SU-DHL-6 (cell line): ENCODE data around the gene IFIH1.

Experiments used
- CTCF ChIP-seq: fragments of 200-600 bp; sonication (generic); IDR thresholded peaks from one replicate; pipeline ENCODE4 v1.5.1; 2017; ENCODE audit warnings: antibody characterized with exemption, mild to moderate bottlenecking, low read length, moderate library complexity; ENCODE audit not compliant: insufficient read depth, poor library complexity, severe bottlenecking
- EZH2phosphoT487 ChIP-seq: fragments of 200-600 bp; sonication (generic), shearing (Covaris generic); conservative IDR thresholded peaks from 2 replicates; pipeline ENCODE4 v1.6.1; 2018; ENCODE audit warnings: mild to moderate bottlenecking, antibody characterized with exemption, low read length, moderate library complexity, mixed read lengths

GRCh38 chr2:162217598-162217997 lies 100.9 kb downstream of the IFIH1 start:
- TF ChIP-seq EZH2phosphoT487 (no peak), CTCF (no peak)
